BLaER1 treated with 17β-estradiol and CSF1 and Interleukin-3, amounts not matched to agents 10 nM and 100 nM (cell line): ENCODE measurements around the gene GGN.
A peak's percentile ranks its signal among the peaks of the same experiment; 100 is the strongest.

Experiments used
- H3K27ac ChIP-seq, 11 experiments: shearing (Covaris generic); formaldehyde crosslinking; 2 replicates each; pipeline ENCODE4 v1.8.1; 2022
- H3K27me3 ChIP-seq, 11 experiments: shearing (Covaris generic); formaldehyde crosslinking; 2 replicates each; pipeline ENCODE4 v1.8.1; 2022
- H3K36me3 ChIP-seq, 11 experiments: shearing (Covaris generic); formaldehyde crosslinking; 2 replicates each; pipeline ENCODE4 v1.8.1; 2022
- H3K4me1 ChIP-seq, 10 experiments: shearing (Covaris generic); formaldehyde crosslinking; 2 replicates each; pipeline ENCODE4 v1.8.1; 2022
- H3K4me2 ChIP-seq, 11 experiments: shearing (Covaris generic); formaldehyde crosslinking; 2 replicates each; pipeline ENCODE4 v1.8.1; 2022
- H3K4me3 ChIP-seq, 10 experiments: shearing (Covaris generic); formaldehyde crosslinking; 2 replicates each; pipeline ENCODE4 v1.8.1; 2022
- H3K9ac ChIP-seq, 11 experiments: shearing (Covaris generic); formaldehyde crosslinking; 2 replicates each; pipeline ENCODE4 v1.8.1; 2022
- H3K9me3 ChIP-seq, 11 experiments: shearing (Covaris generic); formaldehyde crosslinking; replicated peaks in 1 of 11; 2 replicates each; pipeline ENCODE4 v1.8.1; 2022
- H4K20me1 ChIP-seq, 11 experiments: shearing (Covaris generic); formaldehyde crosslinking; 2 replicates each; pipeline ENCODE4 v1.8.1; 2022
- Cebpa-rat ChIP-seq, 11 experiments: shearing (Covaris generic); IDR thresholded peaks; 2 replicates each; pipeline ENCODE4 v1.8.1; 2022

GGN gene

GRCh38 chr19:38381138-38381537, 6.7 kb downstream of the GGN start:
- H3K9ac ChIP-seq = no peak overlapping the region
- no peak overlapping the region for H3K27ac ChIP-seq
- peaks cover 13 to 33% (median 23%) of the 10 kb centered on the region in 10 experiments for H3K4me1 ChIP-seq
- H3K4me2 ChIP-seq = no peak overlapping the region
- H3K36me3 ChIP-seq = peaks cover 82 to 100% (median 98%) of the 10 kb centered on the region in 11 experiments
- no peaks in the 10 kb centered on the region for H3K9me3 ChIP-seq
- H3K4me3 ChIP-seq = no peak overlapping the region
- H3K27me3 ChIP-seq = peaks cover 18 to 34% (median 30%) of the 10 kb centered on the region in 11 experiments
- H4K20me1 ChIP-seq = peaks cover 73 to 100% (median 98%) of the 10 kb centered on the region in 11 experiments; a peak in 21 of 22 replicates
- no peak for TF ChIP-seq Cebpa-rat (IDR thresholded peaks at IDR 0.05)

DNA sequence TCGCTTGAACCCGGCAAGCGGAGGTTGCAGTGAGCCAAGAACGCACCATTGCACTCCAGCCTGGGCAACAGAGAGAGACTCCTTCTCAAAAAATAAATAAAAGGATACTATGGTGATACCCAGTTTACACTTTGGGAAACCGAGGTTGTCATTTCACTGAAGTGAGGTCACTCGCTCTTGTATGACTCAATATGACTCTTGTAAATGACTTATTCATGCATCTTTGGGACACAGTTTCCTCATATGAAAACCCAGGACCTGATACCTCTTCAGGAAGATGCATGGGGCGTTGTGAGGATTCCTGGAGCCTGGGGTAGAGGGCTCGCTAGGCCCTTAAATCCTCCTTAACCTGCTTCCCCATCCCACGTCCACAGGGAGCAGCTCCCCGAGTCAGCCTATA, 9.0 kb downstream of the GGN start:
- peaks cover 0 to 11% (median 8%) of the 10 kb centered on the region in 11 experiments; a peak in 16 of 22 replicates for H3K27me3 ChIP-seq
- no peak overlapping the region for H3K27ac ChIP-seq
- no peak overlapping the region for H3K9ac ChIP-seq
- peaks cover 74 to 79% (median 78%) of the 10 kb centered on the region in 11 experiments for H3K36me3 ChIP-seq
- H3K4me1 ChIP-seq = peaks cover 16 to 24% (median 20%) of the 10 kb centered on the region in 10 experiments
- H3K9me3 ChIP-seq = no peaks in the 10 kb centered on the region
- no peak overlapping the region for H3K4me2 ChIP-seq
- H3K4me3 ChIP-seq = no peak overlapping the region
- peaks cover 51 to 89% (median 85%) of the 10 kb centered on the region in 11 experiments; a peak in 21 of 22 replicates for H4K20me1 ChIP-seq
- TF ChIP-seq Cebpa-rat (IDR thresholded peaks at IDR 0.05) = no peak

- TF ChIP-seq Cebpa-rat (IDR thresholded peaks at IDR 0.05) = no peak
- Histone ChIP-seq H4K20me1 (peaks cover 39 to 71% (median 67%) of the 10 kb centered on the region in 11 experiments; a peak in 21 of 22 replicates), H3K27me3 (no peaks in the 10 kb centered on the region), H3K27ac (0 out of 22 replicates have a peak overlapping the region, but pooled peaks of 1 of the 11 experiments have one; percentile 5), H3K4me3 (no peak overlapping the region; a peak in 1 of 20 replicates), H3K9ac (peak overlapping the region in 3 of 11 experiments; percentile 44 to 97 (median 93); a peak in 3 of 22 replicates), H3K4me1 (peaks cover 19 to 26% (median 24%) of the 10 kb centered on the region in 10 experiments), H3K9me3 (no peaks in the 10 kb centered on the region), H3K4me2 (peak overlapping the region in 9 of 11 experiments; percentile 93 to 100 (median 99); a peak in 16 of 22 replicates), H3K36me3 (peaks cover 56 to 61% (median 60%) of the 10 kb centered on the region in 11 experiments)
Measured at GRCh38 chr19:38377052-38377451, 10.8 kb downstream of the GGN start.

DNA sequence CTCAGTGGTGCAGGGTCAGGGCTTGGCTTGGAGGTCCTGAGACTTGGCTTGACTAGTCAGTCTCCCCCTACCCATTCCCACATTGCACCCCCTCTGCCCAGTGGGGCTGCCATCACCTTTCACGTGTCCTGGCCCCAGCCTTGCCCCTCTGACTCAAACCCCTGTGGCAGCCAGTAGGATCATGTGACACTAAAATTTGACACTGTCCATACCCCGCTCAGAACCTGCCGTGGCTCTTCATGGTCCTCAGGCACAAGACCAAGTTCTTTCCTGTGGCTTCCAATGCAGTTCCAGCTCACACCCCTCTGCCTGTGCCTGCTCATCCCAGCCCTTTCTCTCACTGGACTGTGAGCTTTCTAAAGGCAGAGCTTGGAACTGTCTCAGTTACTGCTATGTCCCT, 11.3 kb downstream of the GGN start:
- no peak for TF ChIP-seq Cebpa-rat (IDR thresholded peaks at IDR 0.05)
- Histone ChIP-seq H3K9ac (peak overlapping the region in 8 of 11 experiments; percentile 29 to 98 (median 94); a peak in 11 of 22 replicates), H3K27ac (0 out of 22 replicates have a peak overlapping the region, but pooled peaks of 1 of the 11 experiments have one; percentile 5), H3K4me2 (peak overlapping the region; percentile 89 to 100 (median 99)), H3K4me1 (peaks cover 19 to 26% (median 24%) of the 10 kb centered on the region in 10 experiments), H4K20me1 (peaks cover 39 to 66% (median 62%) of the 10 kb centered on the region in 11 experiments; a peak in 21 of 22 replicates), H3K27me3 (no peaks in the 10 kb centered on the region), H3K4me3 (peak overlapping the region in 7 of 10 experiments; percentile 7 to 99 (median 87); a peak in 11 of 20 replicates), H3K9me3 (no peaks in the 10 kb centered on the region), H3K36me3 (peaks cover 52 to 56% (median 55%) of the 10 kb centered on the region in 11 experiments)

DNA sequence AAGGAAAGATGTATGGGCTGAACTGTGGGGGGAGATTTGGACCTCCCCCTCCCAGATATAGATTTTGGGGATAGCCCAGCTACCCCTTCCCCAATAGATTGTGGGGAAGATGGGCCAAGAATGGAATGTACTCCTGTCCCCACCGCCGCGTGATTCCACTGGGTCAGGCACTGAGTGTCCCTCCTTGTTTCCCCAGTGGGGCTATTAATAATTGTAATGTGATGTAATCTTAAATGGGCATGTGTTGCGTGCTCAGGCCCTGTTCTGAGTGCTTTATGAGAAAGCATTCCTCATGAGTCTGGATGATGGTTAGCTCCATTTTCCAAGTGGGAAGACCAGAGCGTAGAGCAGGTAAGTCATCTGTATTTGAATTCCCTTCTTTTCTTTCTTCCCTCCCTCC, 12.1 kb downstream of the GGN start:
- Histone ChIP-seq H3K4me2 (peak overlapping the region; percentile 89 to 100 (median 99)), H3K27ac (peak overlapping the region; percentile 89 to 96 (median 93); a peak in 21 of 22 replicates), H3K9ac (peak overlapping the region; percentile 91 to 98 (median 95)), H3K4me1 (peaks cover 19 to 26% (median 24%) of the 10 kb centered on the region in 10 experiments), H4K20me1 (peaks cover 30 to 58% (median 54%) of the 10 kb centered on the region in 11 experiments; a peak in 21 of 22 replicates), H3K36me3 (peaks cover 43 to 48% (median 47%) of the 10 kb centered on the region in 11 experiments), H3K9me3 (no peaks in the 10 kb centered on the region), H3K4me3 (peak overlapping the region; percentile 81 to 99 (median 87)), H3K27me3 (no peaks in the 10 kb centered on the region)
- TF ChIP-seq Cebpa-rat (IDR thresholded peaks at IDR 0.05) = no peak

DNA sequence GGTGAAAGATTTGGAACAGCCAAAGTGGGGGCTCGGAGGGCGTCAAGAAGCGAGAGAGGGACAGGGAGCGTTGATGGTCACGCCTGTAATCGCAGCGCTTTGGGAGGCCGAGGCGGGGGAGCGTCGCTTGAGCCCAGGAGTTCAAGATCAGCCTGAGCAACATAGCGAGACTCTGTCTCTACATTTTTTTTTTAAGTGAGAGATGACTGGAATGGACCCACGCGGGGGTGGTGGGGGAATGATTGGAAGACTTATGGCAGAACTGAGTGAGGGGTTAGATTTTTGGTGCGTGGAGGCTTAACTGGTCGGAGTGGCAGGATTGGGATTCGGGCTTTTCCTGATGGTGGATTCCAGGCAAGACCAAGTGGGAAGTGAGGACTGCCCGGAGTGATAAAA, 12.7 kb downstream of the GGN start:
- Histone ChIP-seq H3K9ac (peak overlapping the region; percentile 91 to 98 (median 95)), H3K27ac (peak overlapping the region; percentile 89 to 96 (median 93)), H4K20me1 (peaks cover 29 to 52% (median 48%) of the 10 kb centered on the region in 11 experiments; a peak in 21 of 22 replicates), H3K27me3 (no peaks in the 10 kb centered on the region), H3K4me1 (peaks cover 19 to 26% (median 24%) of the 10 kb centered on the region in 10 experiments), H3K4me3 (peak overlapping the region; percentile 81 to 99 (median 87)), H3K9me3 (no peaks in the 10 kb centered on the region), H3K4me2 (peak overlapping the region; percentile 89 to 100 (median 99)), H3K36me3 (peaks cover 38 to 42% (median 40%) of the 10 kb centered on the region in 11 experiments)
- no peak for TF ChIP-seq Cebpa-rat (IDR thresholded peaks at IDR 0.05)

- peak within 1 kb of the TSS; percentile 89 to 100 (median 99) for H3K4me2 ChIP-seq
- peak within 1 kb of the TSS; percentile 81 to 99 (median 87) for H3K4me3 ChIP-seq
- peaks cover 26 to 46% (median 43%) of the 10 kb centered on the region in 11 experiments; a peak in 21 of 22 replicates for H4K20me1 ChIP-seq
- peak within 1 kb of the TSS; percentile 91 to 98 (median 95) for H3K9ac ChIP-seq
- H3K4me1 ChIP-seq = peaks cover 19 to 26% (median 24%) of the 10 kb centered on the region in 10 experiments
- H3K27ac ChIP-seq = peak within 1 kb of the TSS; percentile 89 to 96 (median 93)
- peaks cover 32 to 36% (median 35%) of the 10 kb centered on the region in 11 experiments for H3K36me3 ChIP-seq
- no peaks in the 10 kb centered on the region for H3K27me3 ChIP-seq
- no peaks in the 10 kb centered on the region for H3K9me3 ChIP-seq
- no peak for TF ChIP-seq Cebpa-rat (IDR thresholded peaks at IDR 0.05)
Measured at GRCh38 chr19:38374332-38375097, 13.3 kb downstream of the GGN start, which contains the start of gene PSMD8. PSMD8 (plus strand) TSS chr19:38374571; CDS start chr19:38374602, 31 bp downstream.

DNA sequence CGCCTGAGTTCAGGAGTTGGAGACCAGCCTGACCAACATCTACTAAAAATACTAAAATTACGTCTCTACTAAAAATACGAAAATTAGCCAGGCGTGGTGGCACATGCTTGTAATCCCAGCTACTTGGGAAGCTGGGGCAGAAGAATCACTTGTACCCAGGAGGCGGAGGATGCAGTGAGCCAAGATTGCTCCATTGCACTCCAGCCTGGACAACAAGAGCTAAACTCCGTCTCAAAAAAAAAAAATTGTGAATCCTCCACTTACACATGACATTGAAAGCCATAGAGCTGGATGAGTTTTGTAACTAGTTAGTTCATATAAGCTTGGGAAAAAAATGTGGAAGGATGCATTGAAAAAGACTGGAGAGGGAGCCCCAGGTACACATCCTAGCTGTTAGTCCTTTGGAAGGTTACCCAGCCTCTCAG, 13.9 kb downstream of the GGN start:
- no peak for TF ChIP-seq Cebpa-rat (IDR thresholded peaks at IDR 0.05)

More for the DNA sequence above, 13.9 kb downstream of the GGN start:
- peak overlapping the region; percentile 71 to 88 (median 75) for H3K4me2 ChIP-seq
- peaks cover 26 to 30% (median 29%) of the 10 kb centered on the region in 11 experiments for H3K36me3 ChIP-seq
- no peaks in the 10 kb centered on the region for H3K9me3 ChIP-seq
- peak overlapping the region; percentile 69 to 96 (median 93); a peak in 21 of 22 replicates for H3K27ac ChIP-seq
- H4K20me1 ChIP-seq = peaks cover 21 to 40% (median 37%) of the 10 kb centered on the region in 11 experiments; a peak in 21 of 22 replicates
- H3K4me3 ChIP-seq = peak overlapping the region; percentile 81 to 99 (median 87)
- peak overlapping the region; percentile 70 to 98 (median 94); a peak in 21 of 22 replicates for H3K9ac ChIP-seq
- H3K4me1 ChIP-seq = peaks cover 19 to 26% (median 24%) of the 10 kb centered on the region in 10 experiments
- H3K27me3 ChIP-seq = no peaks in the 10 kb centered on the region
